ENCODE measurements around the gene ALDH1B1. TPM values are rescaled to one million over a fixed set of nuclear protein-coding genes. Genes with fewer than 3 reads are reported as not detected.
A peak's percentile ranks its signal among the peaks of the same experiment; 100 is the strongest.

Gene ALDH1B1
- total and polyA plus RNA-seq, 2 of the 13 experiments (the other 11 are each of a cell fraction or from before 2014, with no cell fraction given), result 45.1 to 125 TPM

- DNase-seq (ENCODE audit: low spot score) (no peak), ATAC-seq (no peak), FAIRE-seq (no peak)
- H3K27me3 ChIP-seq (ENCODE audit: control insufficient read depth in 1 of 2, insufficient read depth in 2 of 2, low read length in 2 of 2), result no peaks in the 10 kb centered on the region
- in situ Hi-C loops (cut with HindIII; ENCODE audit: extremely low pct_ligation_motif_present, low pct_unique_long_range_greater_than_20kb), result no loop called here
- peaks cover 5% of the 10 kb centered on the region for H3K79me2 ChIP-seq (ENCODE audit: insufficient read depth, low read length)
- ChIA-PET POLR2A (no interaction called here), CTCF (ENCODE audit: low intra/inter-chr PET ratio, low total read pairs) (no interaction called here)
- H3K36me3 ChIP-seq (replicated peaks in 1 of 2; ENCODE audit: control insufficient read depth in 1 of 2, insufficient read depth in 2 of 2, low read length in 2 of 2), result 0 out of 5 replicates have a peak, but pooled peaks cover 0 to 2% of the 10 kb centered on the region in 2 experiments
- no peaks in the 10 kb centered on the region for H3K9me3 ChIP-seq (ENCODE audit: low read length)
- intact Hi-C loops (cut with micrococcal nuclease; ENCODE audit: unreplicated experiment), result loop anchor here (10.0 kb wide), 1 partner anchor 395 kb away; no protein-coding TSS in a partner anchor
- H2AFZ ChIP-seq (ENCODE audit: low read length), result no peak overlapping the region
- peak overlapping the region in 1 of 3 experiments; percentile 24; a peak in 1 of 6 replicates for H3K4me3 ChIP-seq (replicated peaks in 1 of 3; ENCODE audit: insufficient read depth in 1 of 3, low read depth in 2 of 3, low read length in 3 of 3)
- H3K4me1 ChIP-seq (ENCODE audit: insufficient read depth, low read length), result peaks cover 91% of the 10 kb centered on the region
- H4K20me1 ChIP-seq (ENCODE audit: insufficient read depth, low read length), result no peaks in the 10 kb centered on the region
- TF ChIP-seq HNRNPL (IDR thresholded peaks at IDR 0.05; ENCODE audit: low read depth, low read length), result 0 out of 2 replicates have a peak, but pooled peaks have one; percentile 67
- no peak for TF ChIP-seq ETV5 (CRISPR knock-in tag; IDR thresholded peaks at IDR 0.05; ENCODE audit: borderline replicate concordance)
- TF ChIP-seq STAG1 (CRISPR knock-in tag; IDR thresholded peaks at IDR 0.05), result no peak
- 0 out of 2 replicates have a peak, but pooled peaks have one; percentile 13 for TF ChIP-seq ZNF687 (CRISPR knock-in tag; IDR thresholded peaks at IDR 0.05)
- no peak for TF ChIP-seq ZFYVE20 (CRISPR knock-in tag; IDR thresholded peaks at IDR 0.05; ENCODE audit: borderline replicate concordance, low read depth)
- TF ChIP-seq HIC2 (CRISPR knock-in tag; IDR thresholded peaks at IDR 0.05; ENCODE audit: low read depth), result peak; percentile 50; the same call in 1 of the 2 replicates
- H3K9ac ChIP-seq (ENCODE audit: insufficient read depth, low read depth, low read length), result no peak overlapping the region
- H3K27ac ChIP-seq (ENCODE audit: extremely low read length, insufficient read depth, low read length), result no peak overlapping the region
- WGBS (ENCODE audit: low lambda C conversion rate), result 59% methylated on average over 3 of the region's 3 CpGs
- peak overlapping the region; percentile 52; the same call in 1 of the 2 replicates for H3K4me2 ChIP-seq (ENCODE audit: low read depth, low read length)
- BruUV-seq (replicated peaks), result no TSS peak
These were observed 46.9 kb downstream of the ALDH1B1 start for GRCh38 chr9:38439291-38439915.

All from HepG2 (cell line).